H1 (cell line): ENCODE measurements around the gene ANKRD26. TPM values are rescaled to one million over a fixed set of nuclear protein-coding genes. Genes with fewer than 3 reads are reported as not detected.

Experiments used
- CBX5 ChIP-seq: fragments of 300-800, 300-1000 bp; sonication (generic); IDR thresholded peaks from 2 replicates; pipeline ENCODE4 v1.7.1; 2016; ENCODE audit warnings: antibody characterized with exemption, low read length, low read depth
- polyA plus RNA-seq, 7 experiments: library from polyadenylated mRNA; depleted of rRNA in 3 of 7; stranded (reverse) in 5 of 7; unstranded in 2 of 7; fragments of >200 nt in 5 of 7; fragments of 200-250 nt in 2 of 7; gene quantifications; 1 replicate in 5 of 7; 2 replicates in 1 of 7; 4 replicates in 1 of 7; pipeline versions ENCODE4 v1.2.1 to v1.2.3, GENCODE V29; 2011 to 2013; ENCODE audit warnings: missing spikeins in 2 of 7, mixed read lengths in 2 of 7
- total RNA-seq: library from RNA; stranded (reverse); fragmentation: NEBNext Ultra II Directional; extraction: Animal tissue kit (Norgen Biotek cat#: 25700); gene quantifications from 2 replicates; pipeline ENCODE4 v1.2.1, GENCODE V29; 2021

Gene ANKRD26
- total and polyA plus RNA-seq, 2 of the 8 experiments (the other 6 are each of a cell fraction or from before 2014, with no cell fraction given), result 1.3 to 8.8 TPM

DNA sequence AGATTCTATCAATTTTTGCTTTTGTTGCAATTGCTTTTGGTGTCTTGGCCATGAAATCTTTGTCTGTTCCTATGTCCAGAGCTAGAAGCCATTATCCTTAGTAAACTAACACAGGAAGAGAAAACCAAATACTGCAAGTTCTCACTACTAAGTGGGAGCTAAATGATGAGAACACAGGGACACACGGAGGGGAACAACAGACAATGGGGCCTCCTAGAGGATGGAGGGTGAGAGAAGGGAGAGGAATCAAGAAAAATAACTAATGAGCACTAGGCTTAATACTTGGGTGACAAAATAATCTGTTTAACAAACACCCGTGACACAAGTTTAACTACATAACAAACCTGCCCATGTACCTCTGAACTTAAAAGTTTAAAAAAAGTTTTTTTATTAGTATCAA, 78.2 kb downstream of the ANKRD26 start (continued):
- no peak for TF ChIP-seq CBX5
